Measurements from ENCODE around the gene SEMA7A.
A peak's percentile ranks its signal among the peaks of the same experiment; 100 is the strongest.

Gene SEMA7A

DNA sequence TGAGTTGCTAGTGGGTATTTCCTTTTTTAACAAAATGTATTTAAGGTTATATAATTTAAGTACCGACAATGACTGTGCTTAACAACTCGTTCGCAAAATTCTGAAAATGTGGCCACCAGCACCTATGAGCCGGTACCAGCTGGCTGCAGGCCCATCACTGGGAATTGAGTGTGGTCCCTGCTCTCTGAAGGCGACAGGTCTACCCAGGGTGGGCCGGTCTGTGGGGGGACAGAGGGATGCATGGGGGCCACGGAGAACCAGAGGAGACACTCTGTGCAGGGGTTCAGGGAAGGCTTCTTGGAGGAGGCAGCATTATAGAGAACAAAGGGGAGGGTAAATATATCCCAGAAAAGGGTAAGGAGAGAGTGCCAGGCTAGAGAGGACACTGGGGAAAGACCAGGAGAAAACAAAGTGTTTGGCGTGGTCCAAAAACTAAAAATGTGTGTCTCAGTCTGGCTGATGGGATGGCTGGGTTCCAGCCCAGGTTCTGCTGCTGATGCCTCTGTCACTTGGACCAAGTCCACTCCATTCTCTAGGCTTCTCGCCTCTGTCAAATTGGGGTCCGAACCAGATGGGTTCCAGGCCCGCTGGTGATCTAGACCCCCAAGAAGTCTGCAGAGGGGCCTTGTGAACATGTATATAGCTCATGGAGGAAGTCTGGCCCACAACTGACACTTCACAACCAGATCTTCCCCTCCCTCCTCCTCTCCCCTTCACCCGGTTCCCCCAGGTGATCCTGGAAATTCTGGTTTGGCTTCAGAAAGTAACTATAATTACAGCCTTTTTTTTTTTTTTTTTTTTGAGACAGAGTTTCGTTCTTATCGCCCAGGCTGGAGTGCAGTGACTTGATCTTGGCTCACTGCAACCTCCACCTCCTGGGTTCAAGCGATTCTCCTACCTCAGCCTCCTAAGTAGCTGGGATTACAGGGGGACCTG lies 55.7 kb downstream of the SEMA7A start:
- H3K27ac ChIP-seq: peak overlapping the region in 4 of 11 experiments; percentile 26 to 52 (median 42); a peak in 8 of 22 replicates
- H3K27me3 ChIP-seq: peaks cover 0 to 7% (median 0%) of the 10 kb centered on the region in 11 experiments; a peak in 1 of 22 replicates
- peak overlapping the region; percentile 45 to 81 (median 76); a peak in 21 of 22 replicates for H3K4me2 ChIP-seq
- peaks cover 22 to 45% (median 39%) of the 10 kb centered on the region in 10 experiments for H3K4me1 ChIP-seq
- H3K9ac ChIP-seq: peak overlapping the region in 3 of 11 experiments; percentile 10 to 37 (median 27); a peak in 2 of 22 replicates
- H4K20me1 ChIP-seq: peaks cover 0 to 12% (median 0%) of the 10 kb centered on the region in 11 experiments; a peak in 6 of 22 replicates
- no peaks in the 10 kb centered on the region for H3K36me3 ChIP-seq
- no peaks in the 10 kb centered on the region for H3K9me3 ChIP-seq (replicated peaks in 1 of 11)
- no peak for TF ChIP-seq Cebpa-rat (IDR thresholded peaks at IDR 0.05)
- H3K4me3 ChIP-seq: no peak overlapping the region

DNA sequence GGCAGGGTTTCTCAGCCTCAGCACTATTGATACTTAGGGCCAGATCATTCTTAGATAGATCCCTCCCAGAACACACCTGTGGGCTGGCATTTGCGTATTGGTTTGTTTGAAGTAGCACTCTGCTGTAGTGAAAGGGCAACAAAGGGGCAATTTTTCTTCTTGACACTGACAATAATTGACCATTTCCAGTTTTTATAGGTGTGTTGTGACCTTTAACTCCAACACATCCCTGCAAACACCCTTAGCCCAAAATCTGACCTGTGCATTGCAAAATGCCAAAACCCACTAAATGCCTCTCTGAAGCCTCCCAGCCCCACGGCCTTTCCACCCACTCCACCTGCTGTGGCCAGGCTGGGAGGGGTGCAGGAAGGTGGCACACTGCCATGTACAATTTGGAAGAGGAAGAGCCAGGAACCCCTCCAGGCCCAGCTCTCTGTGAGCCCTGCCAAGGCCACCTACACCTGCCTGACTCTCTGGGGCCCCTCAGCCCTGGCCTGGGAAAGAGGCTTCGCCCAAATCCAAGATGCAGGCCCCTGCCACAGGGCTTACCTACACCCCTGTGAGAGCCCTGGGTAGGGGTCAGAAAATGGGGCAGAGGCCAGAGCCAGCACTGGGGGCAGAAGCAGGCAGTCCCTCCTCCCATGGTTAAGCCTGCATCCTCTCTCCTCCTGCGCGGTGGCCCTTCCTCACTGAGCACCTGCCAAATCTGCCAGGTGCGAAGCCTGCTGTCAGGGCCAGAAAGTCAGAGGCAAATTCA lies 56.8 kb downstream of the SEMA7A start:
- H3K27ac ChIP-seq: no peak overlapping the region
- H3K36me3 ChIP-seq: no peaks in the 10 kb centered on the region
- no peak overlapping the region for H3K4me3 ChIP-seq
- peaks cover 20 to 34% (median 29%) of the 10 kb centered on the region in 10 experiments for H3K4me1 ChIP-seq
- peaks cover 0 to 12% (median 0%) of the 10 kb centered on the region in 11 experiments; a peak in 5 of 22 replicates for H4K20me1 ChIP-seq
- TF ChIP-seq Cebpa-rat (IDR thresholded peaks at IDR 0.05): no peak
- no peaks in the 10 kb centered on the region for H3K9me3 ChIP-seq (replicated peaks in 1 of 11)
- 0 out of 22 replicates have a peak overlapping the region, but pooled peaks of 1 of the 11 experiments have one; percentile 19 for H3K9ac ChIP-seq
- H3K27me3 ChIP-seq: peaks cover 0 to 7% (median 0%) of the 10 kb centered on the region in 11 experiments; a peak in 1 of 22 replicates
- H3K4me2 ChIP-seq: no peak overlapping the region

DNA sequence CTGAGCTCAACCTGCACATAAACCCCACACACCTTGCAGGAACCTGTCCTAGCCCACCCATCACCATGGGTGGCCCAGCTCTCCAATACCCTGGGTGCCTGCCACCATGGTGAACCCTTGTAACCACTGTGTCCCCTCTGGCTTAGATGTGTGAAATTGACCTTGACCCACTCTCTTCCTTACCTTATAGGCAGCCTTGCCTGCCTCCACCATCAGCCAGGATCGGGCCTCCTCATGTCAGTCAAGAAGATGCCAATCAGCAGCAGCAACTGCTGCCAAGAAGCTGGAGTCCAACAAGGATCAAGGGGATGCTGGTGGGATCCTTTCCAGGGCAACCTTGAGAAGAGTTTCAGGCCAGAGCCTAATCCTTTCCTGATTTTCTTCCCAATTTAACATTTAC lies 57.5 kb downstream of the SEMA7A start:
- peak overlapping the region in 1 of 11 experiments; percentile 19; a peak in 1 of 22 replicates for H3K9ac ChIP-seq
- no peak overlapping the region for H3K27ac ChIP-seq
- H3K36me3 ChIP-seq: no peaks in the 10 kb centered on the region
- H3K9me3 ChIP-seq (replicated peaks in 1 of 11): no peaks in the 10 kb centered on the region
- no peak for TF ChIP-seq Cebpa-rat (IDR thresholded peaks at IDR 0.05)
- H3K4me1 ChIP-seq: peaks cover 19 to 32% (median 27%) of the 10 kb centered on the region in 10 experiments
- H3K27me3 ChIP-seq: peaks cover 0 to 7% (median 0%) of the 10 kb centered on the region in 11 experiments; a peak in 1 of 22 replicates
- peaks cover 0 to 12% (median 0%) of the 10 kb centered on the region in 11 experiments; a peak in 5 of 22 replicates for H4K20me1 ChIP-seq
- H3K4me3 ChIP-seq: no peak overlapping the region
- H3K4me2 ChIP-seq: no peak overlapping the region

DNA sequence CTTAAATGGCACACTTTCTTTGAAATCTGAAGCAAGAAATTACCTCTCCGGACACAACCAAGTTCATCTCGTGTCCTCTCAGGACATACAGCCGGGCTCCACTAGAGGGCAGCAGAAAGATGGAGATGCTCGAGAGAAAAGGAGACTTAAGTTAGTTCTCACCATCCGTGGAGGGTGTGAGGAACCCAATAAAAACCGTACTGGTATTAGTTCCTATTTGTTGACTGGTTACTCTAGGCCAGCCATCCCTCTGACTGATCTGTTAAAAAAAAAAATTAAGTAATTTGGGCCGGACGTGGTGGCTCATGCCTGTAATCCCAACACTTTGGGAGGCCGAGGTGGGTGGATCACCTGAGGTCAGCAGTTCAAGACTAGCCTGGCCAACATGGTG lies 58.5 kb downstream of the SEMA7A start:
- peaks cover 19 to 32% (median 27%) of the 10 kb centered on the region in 10 experiments for H3K4me1 ChIP-seq
- peak overlapping the region; percentile 87 to 100 (median 96); a peak in 20 of 22 replicates for H3K4me2 ChIP-seq
- TF ChIP-seq Cebpa-rat (IDR thresholded peaks at IDR 0.05): no peak
- H3K9ac ChIP-seq: no peak overlapping the region
- peaks cover 0 to 7% (median 0%) of the 10 kb centered on the region in 11 experiments; a peak in 1 of 22 replicates for H3K27me3 ChIP-seq
- no peaks in the 10 kb centered on the region for H3K9me3 ChIP-seq (replicated peaks in 1 of 11)
- peaks cover 0 to 12% (median 0%) of the 10 kb centered on the region in 11 experiments; a peak in 5 of 22 replicates for H4K20me1 ChIP-seq
- H3K4me3 ChIP-seq: no peak overlapping the region
- no peak overlapping the region for H3K27ac ChIP-seq
- H3K36me3 ChIP-seq: no peaks in the 10 kb centered on the region

DNA sequence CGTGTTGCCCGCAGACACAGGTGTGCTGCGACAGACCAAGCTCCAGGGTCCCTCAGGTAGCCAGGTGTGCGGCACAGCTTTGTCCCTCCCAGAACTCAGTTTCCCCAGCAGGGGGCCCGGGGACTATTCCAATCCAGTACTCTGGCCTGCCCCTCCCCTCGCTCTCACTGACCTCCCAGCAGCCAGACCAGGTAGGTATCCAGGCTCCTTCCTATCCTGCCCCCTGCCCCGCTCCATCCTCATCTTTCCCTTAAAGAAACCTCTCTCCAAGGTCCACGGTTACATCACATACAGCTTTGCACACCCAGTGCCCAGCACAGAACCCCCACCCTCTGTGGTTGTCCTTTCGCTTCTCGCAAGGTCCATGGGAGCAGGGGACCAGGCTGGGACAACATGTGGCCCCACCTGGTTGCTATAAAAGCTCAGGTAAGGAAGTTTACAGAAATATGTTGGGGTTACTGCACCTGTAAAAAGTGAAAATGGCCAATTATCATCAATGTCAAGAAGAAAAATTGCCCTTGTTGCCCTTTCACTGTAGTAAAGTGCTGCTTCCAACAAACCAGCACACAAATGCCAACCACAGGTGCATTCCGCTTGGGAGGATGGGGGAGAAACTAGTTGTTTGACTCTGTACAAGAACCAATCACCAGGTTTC lies 59.0 kb downstream of the SEMA7A start:
- Histone ChIP-seq H3K9ac (peak overlapping the region in 4 of 11 experiments; percentile 67 to 79 (median 76); a peak in 4 of 22 replicates), H3K4me1 (peaks cover 19 to 32% (median 27%) of the 10 kb centered on the region in 10 experiments), H3K27me3 (peaks cover 0 to 7% (median 0%) of the 10 kb centered on the region in 11 experiments; a peak in 1 of 22 replicates), H3K27ac (no peak overlapping the region), H3K4me2 (peak overlapping the region; percentile 87 to 100 (median 96)), H4K20me1 (peaks cover 0 to 12% (median 0%) of the 10 kb centered on the region in 11 experiments; a peak in 5 of 22 replicates), H3K4me3 (peak overlapping the region; percentile 60 to 79 (median 70)), H3K36me3 (no peaks in the 10 kb centered on the region), H3K9me3 (replicated peaks in 1 of 11) (no peaks in the 10 kb centered on the region)
- no peak for TF ChIP-seq Cebpa-rat (IDR thresholded peaks at IDR 0.05)

DNA sequence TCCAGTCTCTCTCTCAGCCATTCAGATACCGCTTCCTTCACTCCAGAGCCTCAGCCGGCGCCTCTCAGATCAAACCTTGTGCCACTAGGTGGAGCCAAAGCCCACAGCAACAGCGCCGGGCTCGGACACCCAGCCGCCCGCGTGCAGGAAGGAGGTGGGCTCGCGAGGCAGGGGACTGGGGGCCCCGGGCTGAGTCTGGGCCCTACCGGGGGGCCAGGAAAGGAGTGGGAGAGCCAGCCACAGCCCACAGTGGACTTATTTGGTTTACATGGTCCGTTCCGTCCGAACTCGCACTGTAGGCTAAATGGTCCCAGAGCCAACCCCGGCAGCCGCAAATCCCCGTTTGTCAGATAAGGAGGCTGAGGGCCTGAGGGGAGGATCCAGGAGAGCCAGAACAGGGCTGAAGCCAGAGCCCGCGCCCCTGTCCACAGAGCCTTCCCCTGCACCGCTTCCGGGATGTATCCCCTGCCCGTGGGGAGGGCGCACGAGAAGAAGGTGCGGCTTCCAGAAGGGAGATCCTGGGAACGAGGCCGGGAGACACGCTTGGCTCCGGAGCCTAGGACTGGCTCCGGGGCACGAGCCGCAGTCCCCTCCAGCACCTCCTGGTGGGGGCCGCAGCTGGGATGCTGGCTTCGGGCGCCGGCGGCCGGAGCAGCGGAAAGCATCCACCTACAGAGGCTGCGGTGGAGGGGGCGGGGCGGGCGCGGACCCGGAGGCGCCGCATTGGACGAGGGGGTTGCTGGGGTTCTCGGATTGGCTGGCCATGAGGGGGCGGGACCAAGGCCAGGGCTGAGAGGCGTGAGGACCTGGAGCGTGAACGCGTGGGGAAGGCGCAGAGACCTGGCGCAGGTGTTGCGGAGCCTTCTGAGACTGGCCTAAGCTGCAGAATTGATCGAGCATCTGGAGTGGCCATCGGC lies 59.8 kb downstream of the SEMA7A start:
- Histone ChIP-seq H3K4me2 (peak overlapping the region; percentile 87 to 100 (median 96)), H3K9ac (peak overlapping the region; percentile 25 to 79 (median 67); a peak in 20 of 22 replicates)

DNA sequence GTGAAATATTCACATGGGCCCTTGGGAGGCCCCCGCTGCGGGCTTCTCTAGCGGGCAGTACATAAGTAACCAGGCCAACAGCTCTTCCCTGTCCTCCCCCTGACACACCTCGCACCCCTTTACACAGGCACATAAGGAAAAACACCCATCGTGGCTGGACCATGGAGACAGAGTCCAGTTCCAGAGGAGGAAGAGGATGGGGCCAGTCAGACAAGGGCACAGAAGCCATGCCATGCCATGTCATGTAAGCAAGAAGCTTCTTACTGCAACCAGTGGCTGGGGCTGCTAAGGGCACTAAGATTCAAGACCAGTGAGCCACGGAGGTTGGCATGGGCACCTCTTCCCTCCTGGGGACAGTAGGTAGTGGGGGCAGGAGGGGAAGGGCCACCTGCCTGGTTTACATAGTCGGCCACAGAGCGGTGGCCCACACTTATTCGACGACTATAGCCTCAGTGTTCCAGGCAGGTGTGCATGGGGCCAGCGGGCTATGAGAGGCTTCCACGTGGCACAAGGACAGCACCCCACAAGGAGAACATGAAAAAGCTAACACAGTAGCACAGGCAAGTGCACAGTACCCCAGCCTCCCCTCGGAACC lies 60.6 kb downstream of the SEMA7A start:
- peaks cover 0 to 7% (median 0%) of the 10 kb centered on the region in 11 experiments; a peak in 1 of 22 replicates for H3K27me3 ChIP-seq
- no peak overlapping the region for H3K27ac ChIP-seq
- peak overlapping the region in 6 of 11 experiments; percentile 3 to 79 (median 74); a peak in 6 of 22 replicates for H3K9ac ChIP-seq
- H3K4me3 ChIP-seq: no peak overlapping the region
- H4K20me1 ChIP-seq: peaks cover 0 to 12% (median 0%) of the 10 kb centered on the region in 11 experiments; a peak in 5 of 22 replicates
- H3K36me3 ChIP-seq: no peaks in the 10 kb centered on the region
- peaks cover 7 to 17% (median 12%) of the 10 kb centered on the region in 10 experiments for H3K4me1 ChIP-seq
- no peaks in the 10 kb centered on the region for H3K9me3 ChIP-seq (replicated peaks in 1 of 11)
- no peak for TF ChIP-seq Cebpa-rat (IDR thresholded peaks at IDR 0.05)
- H3K4me2 ChIP-seq: peak overlapping the region; percentile 87 to 100 (median 96); a peak in 21 of 22 replicates

More for the DNA sequence above, 59.8 kb downstream of the SEMA7A start:
- H3K4me1 ChIP-seq: peaks cover 15 to 26% (median 20%) of the 10 kb centered on the region in 10 experiments
- peaks cover 0 to 7% (median 0%) of the 10 kb centered on the region in 11 experiments; a peak in 1 of 22 replicates for H3K27me3 ChIP-seq
- no peaks in the 10 kb centered on the region for H3K36me3 ChIP-seq
- H3K4me3 ChIP-seq: peak overlapping the region; percentile 60 to 79 (median 70)
- peaks cover 0 to 12% (median 0%) of the 10 kb centered on the region in 11 experiments; a peak in 5 of 22 replicates for H4K20me1 ChIP-seq
- H3K9me3 ChIP-seq (replicated peaks in 1 of 11): no peaks in the 10 kb centered on the region
- TF ChIP-seq Cebpa-rat (IDR thresholded peaks at IDR 0.05): no peak
- peak overlapping the region in 8 of 11 experiments; percentile 34 to 78 (median 62); a peak in 15 of 22 replicates for H3K27ac ChIP-seq

All from BLaER1 treated with 17β-estradiol and CSF1 and Interleukin-3, amounts not matched to agents 10 nM and 100 nM (cell line).